ENCODE measurements around the gene HERC2.

DNA sequence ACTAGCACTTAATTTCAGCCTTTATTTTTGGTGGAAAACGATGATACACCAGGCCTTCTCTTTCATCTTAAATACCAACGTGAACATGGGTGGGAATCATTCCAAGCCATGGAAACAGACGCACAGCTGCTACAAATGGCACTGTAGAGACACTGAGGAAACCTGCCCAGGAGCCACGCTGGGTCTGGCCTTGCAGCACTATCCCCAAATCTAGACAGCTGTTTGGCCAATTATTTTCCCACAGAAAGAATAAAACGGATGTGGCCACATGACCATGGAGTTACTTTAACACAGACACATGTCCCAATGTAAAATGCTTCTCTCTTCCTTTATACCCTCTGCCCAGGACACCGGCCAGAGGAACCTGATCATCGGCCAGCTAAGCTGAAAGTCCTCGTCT is 139.2 kb downstream of the HERC2 start:
- TF ChIP-seq, protein P1, sequence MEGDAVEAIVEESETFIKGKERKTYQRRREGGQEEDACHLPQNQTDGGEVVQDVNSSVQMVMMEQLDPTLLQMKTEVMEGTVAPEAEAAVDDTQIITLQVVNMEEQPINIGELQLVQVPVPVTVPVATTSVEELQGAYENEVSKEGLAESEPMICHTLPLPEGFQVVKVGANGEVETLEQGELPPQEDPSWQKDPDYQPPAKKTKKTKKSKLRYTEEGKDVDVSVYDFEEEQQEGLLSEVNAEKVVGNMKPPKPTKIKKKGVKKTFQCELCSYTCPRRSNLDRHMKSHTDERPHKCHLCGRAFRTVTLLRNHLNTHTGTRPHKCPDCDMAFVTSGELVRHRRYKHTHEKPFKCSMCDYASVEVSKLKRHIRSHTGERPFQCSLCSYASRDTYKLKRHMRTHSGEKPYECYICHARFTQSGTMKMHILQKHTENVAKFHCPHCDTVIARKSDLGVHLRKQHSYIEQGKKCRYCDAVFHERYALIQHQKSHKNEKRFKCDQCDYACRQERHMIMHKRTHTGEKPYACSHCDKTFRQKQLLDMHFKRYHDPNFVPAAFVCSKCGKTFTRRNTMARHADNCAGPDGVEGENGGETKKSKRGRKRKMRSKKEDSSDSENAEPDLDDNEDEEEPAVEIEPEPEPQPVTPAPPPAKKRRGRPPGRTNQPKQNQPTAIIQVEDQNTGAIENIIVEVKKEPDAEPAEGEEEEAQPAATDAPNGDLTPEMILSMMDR (IDR thresholded peaks at IDR 0.05; ENCODE audit: low read length), result no peak
- no peak for TF ChIP-seq EZH2 (IDR thresholded peaks at IDR 0.05; ENCODE audit: borderline replicate concordance, low read length)

All from OCI-LY1 (cell line).